BE2C (cell line): Measurements from ENCODE around the gene VAT1.

Experiments used
- DNase-seq: peaks from one replicate; pipeline ENCODE4 v3.0.0-alpha.2; 2020
- H3K27me3 ChIP-seq: fragments of 250-450 bp; sonication (Bioruptor Pico); 2 replicates; pipeline ENCODE4 v1.5.1; 2020; ENCODE audit warnings: mild to moderate bottlenecking
- H3K36me3 ChIP-seq: fragments of 250-450 bp; sonication (Bioruptor Pico); 2 replicates; pipeline ENCODE4 v1.5.1; 2020; ENCODE audit warnings: mild to moderate bottlenecking
- H3K4me1 ChIP-seq: fragments of 250-450 bp; sonication (Bioruptor Pico); 2 replicates; pipeline ENCODE4 v1.5.1; 2020
- H3K4me3 ChIP-seq: 2 replicates; pipeline ENCODE4 v1.5.1; 2011; ENCODE audit warnings: low read depth, low read length
- H3K9me3 ChIP-seq: fragments of 250-450 bp; sonication (Bioruptor Pico); 2 replicates; pipeline ENCODE4 v1.5.1; 2020
- CTCF ChIP-seq: IDR thresholded peaks from 2 replicates; pipeline ENCODE4 v1.5.1; 2012; ENCODE audit warnings: mild to moderate bottlenecking, low read depth, low read length

The VAT1 gene

GRCh38 chr17:43042025-43042628 is 19.9 kb upstream of the VAT1 start:
- no peak overlapping the region for H3K4me3 ChIP-seq
- H3K27me3 ChIP-seq = no peaks in the 10 kb centered on the region
- no peaks in the 10 kb centered on the region for H3K9me3 ChIP-seq
- peaks cover 7% of the 10 kb centered on the region for H3K4me1 ChIP-seq
- peaks cover 10% of the 10 kb centered on the region for H3K36me3 ChIP-seq
- TF ChIP-seq CTCF = no peak
- no peak for DNase-seq

GRCh38 chr17:43040655-43041054 is 18.5 kb upstream of the VAT1 start:
- Histone ChIP-seq H3K9me3 (no peaks in the 10 kb centered on the region), H3K27me3 (no peaks in the 10 kb centered on the region), H3K4me3 (no peak overlapping the region), H3K4me1 (peaks cover 7% of the 10 kb centered on the region), H3K36me3 (peaks cover 5% of the 10 kb centered on the region; the same call in 1 of the 2 replicates)
- DNase-seq = no peak
- TF ChIP-seq CTCF = no peak

- H3K36me3 ChIP-seq = peaks cover 5% of the 10 kb centered on the region; the same call in 1 of the 2 replicates
- H3K4me3 ChIP-seq = no peak overlapping the region
- H3K9me3 ChIP-seq = no peaks in the 10 kb centered on the region
- no peaks in the 10 kb centered on the region for H3K27me3 ChIP-seq
- H3K4me1 ChIP-seq = peaks cover 9% of the 10 kb centered on the region
- no peak for DNase-seq
- no peak for TF ChIP-seq CTCF
Observed at GRCh38 chr17:43039646-43040045, 17.5 kb upstream of the VAT1 start.

- Histone ChIP-seq H3K4me3 (no peak overlapping the region), H3K9me3 (no peaks in the 10 kb centered on the region), H3K27me3 (no peaks in the 10 kb centered on the region), H3K4me1 (peaks cover 18% of the 10 kb centered on the region), H3K36me3 (no peaks in the 10 kb centered on the region; the same call in 1 of the 2 replicates)
- no peak for DNase-seq
- TF ChIP-seq CTCF = no peak
Observed at GRCh38 chr17:43034894-43035293, 12.7 kb upstream of the VAT1 start.

- Histone ChIP-seq H3K4me3 (peak overlapping the region; percentile 21; the same call in 1 of the 2 replicates), H3K36me3 (no peaks in the 10 kb centered on the region; the same call in 1 of the 2 replicates), H3K27me3 (no peaks in the 10 kb centered on the region), H3K4me1 (peaks cover 20% of the 10 kb centered on the region), H3K9me3 (no peaks in the 10 kb centered on the region)
- TF ChIP-seq CTCF = no peak
- no peak for DNase-seq
Observed at GRCh38 chr17:43033948-43034881, 12.0 kb upstream of the VAT1 start.

- H3K36me3 ChIP-seq = no peaks in the 10 kb centered on the region; the same call in 1 of the 2 replicates
- H3K9me3 ChIP-seq = no peaks in the 10 kb centered on the region
- no peak for TF ChIP-seq CTCF
- H3K4me3 ChIP-seq = no peak overlapping the region
- peaks cover 20% of the 10 kb centered on the region for H3K4me1 ChIP-seq
- DNase-seq = no peak
- no peaks in the 10 kb centered on the region for H3K27me3 ChIP-seq
Observed at GRCh38 chr17:43031666-43032065, 9.5 kb upstream of the VAT1 start.
